HG03575 (cell line): ENCODE data around the gene ATOH8.

ENCODE experiments used
- ATAC-seq: cut with Tn5 transposase; IDR thresholded peaks from one replicate; pipeline ENCODE4 v1.9.1; 2021; ENCODE audit not compliant: unreplicated experiment, insufficient number of reproducible peaks, low FRiP score; ENCODE audit errors: extremely low read depth

ATOH8 gene

DNA sequence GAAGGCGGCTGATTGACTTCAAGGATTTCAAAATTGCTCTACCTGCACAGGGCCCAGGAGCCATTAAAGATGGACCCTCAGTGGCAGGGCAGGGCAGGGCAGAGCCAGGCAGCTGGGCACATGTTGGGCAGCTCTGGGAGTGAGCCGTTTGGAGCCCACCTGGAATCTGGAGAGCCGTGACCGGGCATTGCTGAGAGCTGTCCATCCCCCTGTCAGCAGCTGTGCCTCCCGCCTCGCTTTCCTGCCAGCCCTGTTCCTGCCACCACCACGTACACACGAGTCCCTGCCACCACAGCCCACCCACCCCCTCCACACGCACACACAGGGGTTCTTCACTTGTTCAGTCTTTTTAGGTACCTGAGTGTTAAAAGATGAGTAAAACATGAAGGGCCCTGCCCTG is 22.9 kb downstream of the ATOH8 start:
- no peak for ATAC-seq

DNA sequence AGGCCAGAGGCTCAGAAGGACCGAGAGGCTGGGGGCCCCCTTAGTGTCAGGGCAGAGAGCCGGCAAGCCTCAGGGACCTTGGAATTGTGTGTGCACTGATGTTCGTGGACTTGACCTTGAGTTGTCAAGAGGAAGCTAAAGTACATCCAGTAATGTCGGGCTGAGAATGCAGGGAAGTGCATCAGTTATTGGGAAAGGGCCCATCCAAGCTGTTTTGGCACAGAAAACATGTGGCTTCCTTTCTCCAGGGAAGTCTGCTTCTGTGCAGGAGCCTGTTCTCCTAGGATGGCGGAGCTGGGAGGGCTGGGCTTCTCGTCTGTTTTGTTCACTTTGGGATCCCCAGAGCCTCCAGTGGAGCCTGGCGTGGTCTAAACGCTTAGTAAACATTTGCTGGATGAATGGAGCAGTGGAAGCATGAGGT is 23.7 kb downstream of the ATOH8 start:
- no peak for ATAC-seq

GRCh38 chr2:85778646-85779379 is 25.0 kb downstream of the ATOH8 start:
- ATAC-seq, result no peak

GRCh38 chr2:85779641-85780315 is 26.0 kb downstream of the ATOH8 start:
- no peak for ATAC-seq

DNA sequence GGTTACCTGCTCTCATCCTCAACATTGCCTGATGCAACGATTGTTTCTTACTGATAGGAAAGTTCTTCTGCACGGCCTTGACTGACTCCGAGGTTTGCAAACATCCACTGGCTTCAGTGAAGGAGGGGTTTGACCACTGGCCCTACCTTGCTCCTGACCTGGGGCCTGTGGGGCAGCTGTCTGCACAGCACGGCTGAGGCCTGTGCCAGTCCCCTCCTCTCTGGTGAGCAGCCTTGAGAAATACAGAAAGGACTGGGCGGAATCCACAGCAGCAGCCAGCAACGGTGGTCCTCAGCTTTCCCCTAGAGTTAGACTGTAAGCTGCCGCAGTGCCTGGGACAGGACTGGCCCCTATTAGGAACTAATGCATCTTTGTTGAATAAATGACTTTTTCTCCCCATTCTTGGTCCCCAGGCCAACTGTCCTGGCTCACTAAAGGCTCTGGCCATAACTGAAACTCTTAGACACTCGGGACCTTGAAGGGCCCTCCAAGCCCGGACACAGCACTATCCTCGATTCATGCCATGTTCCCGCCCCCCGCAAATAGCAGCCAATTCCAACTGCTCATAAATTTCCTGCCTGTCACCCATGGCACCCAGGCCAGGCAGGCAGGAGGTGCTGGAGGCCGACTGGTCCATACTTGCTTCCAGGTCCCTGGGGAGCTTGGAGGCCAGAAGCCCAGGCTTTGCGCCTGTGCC is 26.7 kb downstream of the ATOH8 start:
- no peak for ATAC-seq

DNA sequence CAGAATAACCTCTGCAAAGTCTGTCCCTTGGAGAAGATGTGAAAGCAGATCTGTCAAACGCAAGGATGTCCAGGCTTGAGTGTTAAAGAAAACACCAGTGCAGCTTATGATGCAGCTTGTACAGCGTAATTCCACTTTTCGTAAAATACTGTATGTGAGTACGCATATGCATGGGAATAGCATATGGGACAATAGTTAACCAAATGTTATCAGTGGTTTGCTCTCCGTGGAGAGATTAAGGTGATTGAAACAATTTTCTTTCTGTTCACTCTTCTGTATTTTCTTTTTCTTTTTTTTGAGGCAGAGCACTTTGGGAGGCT is 27.2 kb downstream of the ATOH8 start:
- no peak for ATAC-seq

- ATAC-seq, result no peak
Observed at GRCh38 chr2:85783796-85784195, 30.0 kb downstream of the ATOH8 start.

DNA sequence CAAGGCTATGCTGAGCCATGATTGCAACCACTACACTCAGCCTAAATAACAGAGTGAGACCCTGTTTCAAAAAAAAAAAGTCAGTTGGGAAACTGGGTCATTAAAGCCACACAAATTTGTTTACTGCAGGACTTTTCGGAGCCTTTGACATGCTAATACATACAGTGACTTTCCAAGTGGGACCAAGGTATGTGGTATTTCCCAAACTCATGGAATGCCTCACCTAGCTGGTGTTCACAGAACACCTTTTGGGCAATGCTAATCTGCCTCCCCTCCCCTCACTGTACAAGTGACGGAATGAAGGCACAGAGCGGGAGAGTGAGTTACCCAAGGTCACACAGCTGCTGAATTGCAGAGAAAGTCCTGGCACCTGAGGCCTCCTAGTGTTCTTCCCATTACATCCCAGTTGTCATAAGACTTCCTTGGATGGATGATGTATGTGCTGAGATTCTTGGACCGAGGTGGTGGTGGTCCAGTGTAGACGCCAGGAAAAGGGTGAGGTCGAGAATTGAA is 30.7 kb downstream of the ATOH8 start:
- ATAC-seq, result no peak

DNA sequence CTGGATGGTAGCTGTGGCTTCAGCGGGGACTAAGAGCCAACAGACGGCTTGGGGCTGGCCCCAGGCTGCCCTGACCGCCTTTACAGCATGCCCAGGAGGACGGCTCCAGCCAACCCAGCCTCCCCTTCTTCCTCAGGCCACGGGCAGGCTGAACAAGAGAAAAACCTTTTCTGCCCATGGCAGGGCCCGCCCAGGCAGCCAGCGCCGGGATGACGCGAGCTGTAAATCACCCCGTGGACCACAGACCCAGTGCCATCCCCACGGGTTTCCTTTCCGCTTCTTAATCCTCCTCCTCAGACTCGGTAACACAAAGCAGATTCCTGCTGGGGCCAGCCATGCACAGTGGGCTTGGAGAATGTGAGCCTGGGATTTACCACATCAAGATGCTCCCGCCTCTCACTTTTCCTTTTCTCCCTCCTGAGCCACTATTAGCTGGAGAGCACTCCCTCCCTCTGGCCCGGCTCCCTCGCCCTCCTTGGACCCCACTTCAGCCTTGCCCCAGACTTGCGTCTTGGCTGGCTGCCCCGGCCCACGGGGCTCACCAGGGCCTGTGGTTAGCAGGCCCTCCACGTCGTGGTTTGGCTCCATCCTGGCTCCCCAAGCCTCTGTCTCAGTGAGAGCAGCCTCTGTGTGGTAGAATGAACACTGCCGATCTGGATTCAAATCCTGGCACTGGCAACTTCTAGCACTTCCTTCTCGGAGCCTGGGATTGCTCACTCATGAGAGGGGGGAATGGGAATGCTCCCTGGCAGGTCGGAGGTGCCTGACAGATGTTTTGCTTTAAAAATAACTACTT is 31.4 kb downstream of the ATOH8 start:
- no peak for ATAC-seq

DNA sequence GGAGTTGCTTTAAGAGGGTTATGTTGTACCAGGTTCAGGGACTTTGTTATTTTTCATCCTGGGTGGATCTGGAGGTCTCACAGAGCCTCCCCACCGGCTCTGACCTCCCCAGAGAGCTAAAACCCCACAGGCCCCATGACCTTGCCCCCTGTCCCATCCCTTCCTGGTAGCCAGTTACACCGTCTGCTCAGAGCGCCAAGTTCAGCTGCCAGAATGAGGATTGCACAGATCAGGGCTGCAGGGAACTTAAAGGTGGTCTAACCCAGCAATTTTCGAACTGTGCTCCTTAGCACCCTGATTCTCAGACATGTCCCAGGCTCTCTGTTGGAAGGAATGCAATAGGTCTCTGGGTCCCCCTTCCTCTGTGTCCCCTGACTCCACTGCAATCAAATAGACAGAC is 32.1 kb downstream of the ATOH8 start:
- ATAC-seq, result no peak

DNA sequence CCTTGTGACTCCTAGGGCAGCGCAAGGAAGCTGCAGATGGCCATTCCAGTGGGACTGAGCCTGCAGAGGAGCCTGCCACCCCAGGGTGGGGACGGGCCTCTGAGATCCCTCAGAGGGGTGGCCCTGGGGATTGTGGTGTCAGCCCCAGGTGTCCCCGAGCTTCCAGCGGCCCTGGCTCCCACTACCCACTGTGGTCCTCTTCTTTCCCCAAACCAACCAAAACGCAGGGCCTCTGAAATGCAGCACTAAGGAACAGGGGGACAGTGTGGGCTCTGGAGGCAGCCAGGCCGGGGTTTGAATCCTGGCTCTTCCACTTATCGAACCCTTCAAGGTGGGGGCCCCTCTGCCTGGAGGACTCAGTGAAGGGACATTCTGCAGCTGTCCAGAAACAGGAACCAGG is 32.7 kb downstream of the ATOH8 start:
- no peak for ATAC-seq

DNA sequence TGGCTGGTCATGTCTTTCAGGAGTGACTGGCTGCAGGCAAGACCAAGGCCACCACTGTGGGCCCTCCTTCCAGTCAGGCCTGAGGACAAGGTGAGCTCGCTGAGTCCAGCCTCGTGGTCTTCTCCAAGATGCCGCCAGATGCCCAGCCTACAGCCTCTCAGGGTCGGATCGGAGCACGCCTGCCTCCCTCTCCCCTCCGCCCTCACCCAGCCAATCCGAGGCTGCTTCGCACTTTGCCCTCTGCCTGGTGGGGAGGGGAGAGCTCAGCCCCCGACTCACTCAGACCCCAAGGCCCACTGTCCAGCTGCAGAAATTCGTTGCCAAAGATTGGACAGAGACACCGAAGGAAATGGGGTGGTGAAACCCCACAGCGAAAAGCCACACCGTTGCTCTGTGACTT is 33.1 kb downstream of the ATOH8 start:
- no peak for ATAC-seq

DNA sequence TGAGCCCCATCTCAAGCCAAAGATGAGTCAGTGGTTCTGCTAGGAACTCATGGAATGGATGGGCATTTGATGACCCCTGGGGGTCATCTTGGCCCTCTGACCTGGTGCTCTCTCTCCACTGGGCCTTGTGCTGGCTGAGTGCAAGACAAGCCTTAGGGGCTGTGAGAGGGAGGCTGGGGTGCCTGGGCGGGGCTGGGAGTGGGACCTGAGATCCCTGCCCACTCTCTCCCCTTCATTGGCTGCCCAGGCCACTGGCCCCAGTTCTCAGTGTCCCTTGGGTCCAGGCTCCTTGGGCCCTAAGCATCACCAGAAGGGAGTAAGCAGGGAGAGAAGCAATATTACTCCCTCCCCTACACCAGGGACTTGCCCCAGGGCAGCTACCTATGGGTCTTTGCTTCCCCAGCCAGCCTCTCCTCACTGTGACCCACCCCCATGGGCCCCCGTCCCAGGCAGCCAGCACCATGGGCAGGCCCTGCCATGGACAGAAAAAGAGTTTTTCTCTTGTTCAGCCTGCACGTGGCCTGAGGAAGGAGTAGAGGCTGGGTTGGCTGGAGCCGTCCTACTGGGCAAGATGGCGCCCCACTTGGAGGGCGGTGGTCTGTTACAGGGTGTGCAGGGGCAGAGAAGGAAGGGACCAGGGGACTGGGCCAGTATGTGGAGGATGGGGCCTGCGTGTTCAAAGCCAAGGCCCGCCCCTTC is 33.6 kb downstream of the ATOH8 start:
- no peak for ATAC-seq

DNA sequence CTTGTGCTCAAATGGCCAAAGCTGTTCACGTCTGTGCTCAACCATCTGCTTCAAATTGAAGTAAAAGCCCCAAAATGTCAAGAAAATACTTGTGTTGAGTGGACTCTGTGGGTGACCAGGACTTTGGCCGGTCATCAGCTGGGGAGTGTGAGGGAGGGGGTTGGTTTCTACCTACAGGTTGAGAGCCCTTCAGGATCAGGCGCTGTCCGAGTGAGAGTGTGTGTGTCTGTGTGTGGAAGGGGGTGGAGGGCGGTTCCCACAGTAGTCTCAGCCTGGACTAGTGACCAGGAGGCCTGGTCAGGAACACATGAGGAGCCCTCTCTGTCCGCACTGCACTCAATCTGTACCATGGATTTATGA is 34.2 kb downstream of the ATOH8 start:
- no peak for ATAC-seq

- no peak for ATAC-seq
Observed at GRCh38 chr2:85788603-85789002, 34.8 kb downstream of the ATOH8 start.

DNA sequence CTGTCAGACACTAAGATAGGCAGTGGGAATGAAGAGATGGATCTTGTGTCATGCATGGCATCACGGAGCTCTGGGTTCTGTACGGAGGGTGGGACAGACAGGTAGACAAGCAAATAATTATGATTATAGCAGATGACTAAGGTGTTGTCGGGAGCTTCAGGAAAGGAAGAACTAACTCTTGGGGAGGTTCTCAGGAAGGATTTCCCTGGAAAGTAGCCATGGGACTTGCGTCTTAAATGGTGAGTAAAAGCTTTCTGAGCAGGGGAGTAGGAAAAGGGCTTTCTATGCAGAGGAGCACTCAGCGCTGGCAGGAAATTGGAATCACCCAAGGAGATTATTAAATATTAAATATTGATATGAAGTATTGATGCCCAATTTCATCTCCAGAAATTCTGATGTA is 35.5 kb downstream of the ATOH8 start:
- ATAC-seq, result no peak

DNA sequence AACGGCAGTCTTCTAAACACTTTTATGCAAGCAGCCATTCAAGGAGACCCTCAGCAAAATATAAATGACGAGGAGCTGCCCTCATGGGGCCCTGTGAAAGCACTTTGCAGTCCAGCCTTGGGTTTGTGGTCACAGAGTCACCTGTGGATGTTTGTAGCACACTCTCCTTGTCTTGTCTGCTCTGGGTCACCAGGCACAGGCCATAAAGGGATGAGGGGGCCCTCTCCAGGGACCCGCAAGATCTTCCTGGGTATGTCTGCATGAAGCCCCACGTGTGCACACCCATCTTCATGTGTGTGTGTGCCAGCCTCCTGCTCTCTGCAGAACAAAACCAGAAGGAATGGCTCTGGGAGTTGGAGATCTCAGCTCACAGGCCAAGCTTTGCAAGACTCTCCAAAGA is 36.2 kb downstream of the ATOH8 start:
- ATAC-seq, result no peak

- ATAC-seq, result no peak
Observed at GRCh38 chr2:85790499-85791188, 36.9 kb downstream of the ATOH8 start.
